ENCODE data around the gene ABCC12.

DNA sequence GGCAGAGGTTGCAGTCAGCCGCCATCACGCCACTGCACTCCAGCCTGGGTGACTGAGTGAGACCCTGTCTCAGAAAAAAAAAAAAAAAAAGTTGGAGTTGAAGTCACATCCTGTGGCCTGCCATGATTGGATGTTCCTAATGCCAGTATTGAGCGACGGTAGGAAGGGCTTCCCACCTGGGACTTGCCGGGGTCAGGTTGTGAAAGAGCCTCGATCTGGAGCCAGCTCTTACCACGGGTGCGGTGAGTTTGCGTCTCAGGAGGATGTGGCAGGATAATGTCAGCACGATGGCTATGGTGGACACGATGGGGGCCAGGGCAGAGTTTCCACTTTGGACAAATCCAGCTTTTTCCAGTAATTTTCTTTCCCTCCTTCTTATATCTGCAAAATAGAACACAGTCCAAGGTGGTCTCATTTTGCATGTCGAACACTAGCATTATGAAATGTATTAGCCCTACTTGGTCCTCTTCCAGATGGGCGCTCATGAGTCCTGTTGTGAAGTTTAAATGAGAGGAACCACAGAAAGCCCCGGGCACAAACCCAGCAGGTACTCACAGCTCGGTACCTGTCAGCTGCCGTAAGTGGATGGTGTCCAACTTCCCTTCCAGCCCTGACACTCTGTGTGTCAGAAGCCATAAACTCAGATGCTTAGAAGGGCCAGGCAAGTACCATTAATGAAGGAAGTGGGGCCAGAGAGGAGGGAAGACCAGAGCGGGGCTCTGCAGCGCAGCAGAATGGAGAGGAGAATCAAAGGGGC, 22.2 kb downstream of the ABCC12 start:
- TF ChIP-seq, protein P1, sequence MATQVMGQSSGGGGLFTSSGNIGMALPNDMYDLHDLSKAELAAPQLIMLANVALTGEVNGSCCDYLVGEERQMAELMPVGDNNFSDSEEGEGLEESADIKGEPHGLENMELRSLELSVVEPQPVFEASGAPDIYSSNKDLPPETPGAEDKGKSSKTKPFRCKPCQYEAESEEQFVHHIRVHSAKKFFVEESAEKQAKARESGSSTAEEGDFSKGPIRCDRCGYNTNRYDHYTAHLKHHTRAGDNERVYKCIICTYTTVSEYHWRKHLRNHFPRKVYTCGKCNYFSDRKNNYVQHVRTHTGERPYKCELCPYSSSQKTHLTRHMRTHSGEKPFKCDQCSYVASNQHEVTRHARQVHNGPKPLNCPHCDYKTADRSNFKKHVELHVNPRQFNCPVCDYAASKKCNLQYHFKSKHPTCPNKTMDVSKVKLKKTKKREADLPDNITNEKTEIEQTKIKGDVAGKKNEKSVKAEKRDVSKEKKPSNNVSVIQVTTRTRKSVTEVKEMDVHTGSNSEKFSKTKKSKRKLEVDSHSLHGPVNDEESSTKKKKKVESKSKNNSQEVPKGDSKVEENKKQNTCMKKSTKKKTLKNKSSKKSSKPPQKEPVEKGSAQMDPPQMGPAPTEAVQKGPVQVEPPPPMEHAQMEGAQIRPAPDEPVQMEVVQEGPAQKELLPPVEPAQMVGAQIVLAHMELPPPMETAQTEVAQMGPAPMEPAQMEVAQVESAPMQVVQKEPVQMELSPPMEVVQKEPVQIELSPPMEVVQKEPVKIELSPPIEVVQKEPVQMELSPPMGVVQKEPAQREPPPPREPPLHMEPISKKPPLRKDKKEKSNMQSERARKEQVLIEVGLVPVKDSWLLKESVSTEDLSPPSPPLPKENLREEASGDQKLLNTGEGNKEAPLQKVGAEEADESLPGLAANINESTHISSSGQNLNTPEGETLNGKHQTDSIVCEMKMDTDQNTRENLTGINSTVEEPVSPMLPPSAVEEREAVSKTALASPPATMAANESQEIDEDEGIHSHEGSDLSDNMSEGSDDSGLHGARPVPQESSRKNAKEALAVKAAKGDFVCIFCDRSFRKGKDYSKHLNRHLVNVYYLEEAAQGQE (IDR thresholded peaks at IDR 0.05; ENCODE audit: insufficient replicate concordance, low read depth): no peak
- TF ChIP-seq, protein P2, sequence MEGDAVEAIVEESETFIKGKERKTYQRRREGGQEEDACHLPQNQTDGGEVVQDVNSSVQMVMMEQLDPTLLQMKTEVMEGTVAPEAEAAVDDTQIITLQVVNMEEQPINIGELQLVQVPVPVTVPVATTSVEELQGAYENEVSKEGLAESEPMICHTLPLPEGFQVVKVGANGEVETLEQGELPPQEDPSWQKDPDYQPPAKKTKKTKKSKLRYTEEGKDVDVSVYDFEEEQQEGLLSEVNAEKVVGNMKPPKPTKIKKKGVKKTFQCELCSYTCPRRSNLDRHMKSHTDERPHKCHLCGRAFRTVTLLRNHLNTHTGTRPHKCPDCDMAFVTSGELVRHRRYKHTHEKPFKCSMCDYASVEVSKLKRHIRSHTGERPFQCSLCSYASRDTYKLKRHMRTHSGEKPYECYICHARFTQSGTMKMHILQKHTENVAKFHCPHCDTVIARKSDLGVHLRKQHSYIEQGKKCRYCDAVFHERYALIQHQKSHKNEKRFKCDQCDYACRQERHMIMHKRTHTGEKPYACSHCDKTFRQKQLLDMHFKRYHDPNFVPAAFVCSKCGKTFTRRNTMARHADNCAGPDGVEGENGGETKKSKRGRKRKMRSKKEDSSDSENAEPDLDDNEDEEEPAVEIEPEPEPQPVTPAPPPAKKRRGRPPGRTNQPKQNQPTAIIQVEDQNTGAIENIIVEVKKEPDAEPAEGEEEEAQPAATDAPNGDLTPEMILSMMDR (IDR thresholded peaks at IDR 0.05; ENCODE audit: insufficient read depth, low read length): no peak
- TF ChIP-seq POLR2AphosphoS5 (IDR thresholded peaks at IDR 0.05; ENCODE audit: low read depth): no peak
